WI38 (cell line): ENCODE measurements around the gene RNASE7.

Source experiments
- H3K4me3 ChIP-seq: 2 replicates; pipeline ENCODE4 v1.5.1; 2011; ENCODE audit warnings: low read depth, mild to moderate bottlenecking, control low read depth, low read length
- TF ChIP-seq, protein P1 (sequence below): IDR thresholded peaks from 2 replicates; pipeline ENCODE4 v1.5.1; 2012; ENCODE audit warnings: low read depth, mild to moderate bottlenecking, control low read depth, low read length

RNASE7 gene

DNA sequence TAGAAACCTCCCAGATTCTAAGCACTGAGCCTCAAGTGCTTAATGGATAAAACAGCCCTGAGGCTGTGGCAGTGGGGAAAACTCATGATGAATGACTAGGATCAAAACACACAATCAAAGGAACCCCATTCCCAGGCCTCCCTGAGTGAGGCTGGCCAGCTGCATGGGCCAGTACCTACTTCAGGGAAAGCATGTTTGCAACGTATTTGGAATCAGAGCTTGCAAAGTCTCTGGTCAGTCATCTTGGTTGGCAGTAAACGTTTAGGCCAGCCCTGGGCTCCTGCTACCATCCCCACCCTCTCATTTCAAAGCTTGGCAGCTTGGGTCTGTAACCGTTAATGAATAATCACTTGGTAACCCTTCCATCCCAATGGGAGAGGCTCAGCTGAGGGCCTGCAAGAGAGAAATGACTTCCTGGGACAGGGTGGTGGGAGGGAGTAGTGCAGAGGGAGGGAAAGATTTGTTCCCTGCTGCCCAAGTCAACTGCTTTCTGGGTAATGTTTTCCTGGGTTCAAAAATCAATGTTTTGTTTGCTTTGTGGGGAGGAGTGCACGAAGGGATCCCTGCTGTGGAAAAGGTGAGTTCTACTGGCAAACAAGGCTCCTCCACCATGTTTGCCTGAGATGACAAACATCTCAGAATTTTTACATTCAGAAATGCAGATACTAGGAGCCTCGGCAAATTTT, 13.4 kb downstream of the RNASE7 start:
- TF ChIP-seq, protein P1, sequence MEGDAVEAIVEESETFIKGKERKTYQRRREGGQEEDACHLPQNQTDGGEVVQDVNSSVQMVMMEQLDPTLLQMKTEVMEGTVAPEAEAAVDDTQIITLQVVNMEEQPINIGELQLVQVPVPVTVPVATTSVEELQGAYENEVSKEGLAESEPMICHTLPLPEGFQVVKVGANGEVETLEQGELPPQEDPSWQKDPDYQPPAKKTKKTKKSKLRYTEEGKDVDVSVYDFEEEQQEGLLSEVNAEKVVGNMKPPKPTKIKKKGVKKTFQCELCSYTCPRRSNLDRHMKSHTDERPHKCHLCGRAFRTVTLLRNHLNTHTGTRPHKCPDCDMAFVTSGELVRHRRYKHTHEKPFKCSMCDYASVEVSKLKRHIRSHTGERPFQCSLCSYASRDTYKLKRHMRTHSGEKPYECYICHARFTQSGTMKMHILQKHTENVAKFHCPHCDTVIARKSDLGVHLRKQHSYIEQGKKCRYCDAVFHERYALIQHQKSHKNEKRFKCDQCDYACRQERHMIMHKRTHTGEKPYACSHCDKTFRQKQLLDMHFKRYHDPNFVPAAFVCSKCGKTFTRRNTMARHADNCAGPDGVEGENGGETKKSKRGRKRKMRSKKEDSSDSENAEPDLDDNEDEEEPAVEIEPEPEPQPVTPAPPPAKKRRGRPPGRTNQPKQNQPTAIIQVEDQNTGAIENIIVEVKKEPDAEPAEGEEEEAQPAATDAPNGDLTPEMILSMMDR: no peak

DNA sequence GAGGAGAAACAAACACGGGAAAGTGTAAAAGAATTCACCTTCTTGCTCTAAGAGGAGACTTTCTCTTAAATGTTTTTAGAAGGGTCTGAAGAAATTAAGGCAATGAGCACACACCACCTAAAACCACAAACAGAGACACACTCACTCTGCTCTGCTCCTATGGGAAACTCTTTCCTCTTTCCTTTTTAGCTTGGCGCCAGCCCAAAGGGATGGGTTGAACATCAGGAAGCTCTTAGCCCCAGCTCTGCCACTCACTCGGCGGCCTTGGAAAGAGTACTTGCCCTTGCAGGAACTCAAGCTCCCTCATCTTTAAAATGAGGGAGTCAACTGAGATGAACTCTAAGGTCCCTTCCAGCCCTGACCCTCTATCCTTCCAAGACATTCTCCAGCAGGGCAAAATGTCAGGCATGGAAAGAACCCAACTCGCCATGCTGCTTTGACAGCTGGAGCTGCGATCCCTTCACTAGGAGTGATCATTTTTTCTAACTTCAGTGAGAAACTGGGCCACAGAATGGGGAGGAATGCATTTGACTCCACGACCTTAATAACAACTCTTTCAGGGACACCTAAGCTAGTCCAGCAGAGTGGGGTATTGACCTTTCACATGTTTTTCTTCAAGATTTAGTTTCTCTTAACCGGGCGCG, 14.5 kb downstream of the RNASE7 start:
- no peak overlapping the region for H3K4me3 ChIP-seq
- TF ChIP-seq, protein P1: no peak

More for the DNA sequence above, 13.4 kb downstream of the RNASE7 start:
- H3K4me3 ChIP-seq: no peak overlapping the region

DNA sequence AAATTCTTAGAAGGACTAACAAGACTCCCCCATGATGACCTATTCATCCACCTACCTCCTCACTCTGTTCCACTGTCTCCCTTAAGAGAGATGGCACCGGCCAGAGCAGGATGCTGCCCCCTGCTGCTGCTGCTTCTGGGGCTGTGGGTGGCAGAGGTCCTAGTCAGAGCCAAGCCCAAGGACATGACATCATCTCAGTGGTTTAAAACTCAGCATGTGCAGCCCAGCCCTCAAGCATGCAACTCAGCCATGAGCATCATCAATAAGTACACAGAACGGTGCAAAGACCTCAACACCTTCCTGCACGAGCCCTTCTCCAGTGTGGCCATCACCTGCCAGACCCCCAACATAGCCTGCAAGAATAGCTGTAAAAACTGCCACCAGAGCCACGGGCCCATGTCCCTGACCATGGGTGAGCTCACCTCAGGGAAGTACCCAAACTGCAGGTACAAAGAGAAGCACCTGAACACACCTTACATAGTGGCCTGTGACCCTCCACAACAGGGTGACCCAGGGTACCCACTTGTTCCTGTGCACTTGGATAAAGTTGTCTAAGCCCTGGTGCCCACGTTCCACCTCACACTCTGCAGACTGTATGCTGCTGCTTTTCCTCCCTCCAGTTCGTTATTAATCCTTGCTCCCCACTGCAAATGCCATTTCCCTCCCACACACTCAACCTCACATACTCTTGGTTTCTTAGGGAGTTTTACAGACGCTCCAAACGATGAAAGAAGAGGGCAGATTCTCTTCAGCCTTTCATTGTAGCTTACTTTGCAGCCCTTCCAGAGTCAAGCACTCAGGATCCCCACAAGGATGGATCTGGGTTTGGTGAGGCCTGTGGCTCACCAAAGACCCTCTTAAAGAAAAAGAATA, 15.9 kb downstream of the RNASE7 start, which contains the start of gene RNASE8:
TSS of gene RNASE8 (plus strand) at position 20 of the 873 bp plus-strand sequence. CDS start at position 91, 71 bp downstream.
- TF ChIP-seq, protein P1: peak; percentile 7; the same call in 1 of the 2 replicates
- H3K4me3 ChIP-seq: no peak within 1 kb of the TSS

DNA sequence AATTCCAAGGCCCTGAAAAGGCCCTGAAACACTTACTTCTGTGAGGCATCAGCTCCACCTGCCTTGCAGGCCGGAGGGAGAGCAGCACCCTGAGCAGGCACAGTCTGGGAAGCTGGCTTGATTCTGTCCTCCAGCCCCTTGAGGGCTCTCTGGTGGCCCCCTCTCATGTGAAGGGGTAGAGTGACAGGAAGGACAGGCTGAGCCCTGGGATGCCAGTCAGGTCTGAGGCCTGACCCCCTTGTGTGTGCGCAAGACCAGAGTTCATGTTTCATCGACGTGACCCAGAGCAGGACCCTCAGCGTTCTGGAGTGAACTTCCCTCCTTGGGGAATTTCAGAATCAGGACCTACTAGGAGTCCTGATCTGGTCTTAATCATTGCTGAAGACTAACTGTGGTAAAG, 16.7 kb downstream of the RNASE7 start:
- TF ChIP-seq, protein P1: no peak
- H3K4me3 ChIP-seq: no peak overlapping the region

DNA sequence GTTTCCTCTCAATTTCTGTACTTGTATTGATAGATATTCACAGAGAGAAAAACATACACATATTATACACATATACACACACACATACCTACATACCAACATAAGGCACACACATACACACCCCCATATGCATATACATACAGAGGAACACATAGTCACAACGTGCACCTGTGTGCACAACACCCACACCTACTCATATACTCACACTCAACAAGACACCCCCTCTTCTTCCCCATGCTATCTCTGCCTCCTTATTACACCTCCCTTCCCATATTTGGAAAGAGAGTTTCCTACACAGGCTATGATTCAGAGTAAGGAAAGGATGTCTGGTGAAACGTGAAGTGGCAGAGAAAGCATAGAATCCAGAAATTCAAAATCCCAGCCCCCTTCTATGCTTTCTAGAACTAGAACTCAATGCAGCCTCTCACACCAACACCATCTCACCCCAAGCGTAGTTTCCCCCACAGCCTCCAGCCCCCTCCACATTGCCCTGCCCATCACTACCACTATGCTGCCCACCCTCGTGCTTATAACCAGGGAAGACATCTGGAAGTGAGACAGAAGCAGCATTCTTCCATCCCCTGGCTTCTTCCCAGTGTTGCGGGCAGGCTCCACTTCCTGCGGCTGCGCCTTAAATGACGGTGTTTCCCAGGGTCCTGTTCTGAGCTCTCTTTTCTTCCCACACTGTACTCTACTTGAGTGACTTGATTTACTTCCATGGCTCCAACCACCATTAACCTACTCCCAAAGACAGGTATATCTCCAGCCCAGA, 17.9 kb downstream of the RNASE7 start:
- H3K4me3 ChIP-seq: no peak overlapping the region
- TF ChIP-seq, protein P1: no peak

DNA sequence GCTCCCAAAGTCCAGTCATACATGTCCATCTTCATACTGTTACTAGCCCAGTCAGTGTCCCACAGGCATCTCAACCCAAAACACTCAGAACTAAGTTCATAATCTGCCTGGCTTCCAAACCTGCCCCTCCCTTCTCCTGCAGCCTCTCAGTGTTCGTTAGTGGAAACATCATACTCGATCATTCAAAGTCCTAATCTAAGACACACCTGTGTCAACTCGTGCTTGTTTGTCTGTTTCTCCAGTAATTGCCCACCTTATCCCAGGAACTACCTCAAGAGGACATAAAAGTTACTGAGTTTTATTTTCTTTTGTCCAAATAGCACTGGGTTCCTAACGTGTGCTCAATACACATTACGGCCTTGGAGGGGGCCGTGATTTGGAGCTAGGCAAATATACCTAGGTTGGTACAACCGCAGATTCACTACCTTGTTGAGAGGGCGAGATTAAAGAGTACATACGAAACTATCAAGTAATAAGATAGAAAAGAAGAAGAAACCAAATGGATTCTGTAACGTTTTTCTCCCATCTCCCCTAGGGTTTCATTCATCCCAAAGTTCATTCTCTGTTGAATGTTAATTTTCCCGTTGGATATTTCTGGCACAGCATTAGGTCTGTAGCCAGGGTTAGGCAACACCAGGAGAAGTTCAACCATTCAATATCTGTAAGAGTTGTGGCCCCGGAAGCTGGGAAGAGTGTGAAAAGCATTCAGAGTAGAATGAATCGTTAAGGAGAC, 18.6 kb downstream of the RNASE7 start:
- H3K4me3 ChIP-seq: no peak overlapping the region
- TF ChIP-seq, protein P1: no peak
